Measurements from ENCODE around the gene TBC1D22B.

GRCh38 chr6:37357860-37358259 is 100.3 kb downstream of the TBC1D22B start:
- TF ChIP-seq CTCF (IDR thresholded peaks at IDR 0.05) (no peak), POLR2A (IDR thresholded peaks at IDR 0.05) (no peak)
